Endothelial cell of umbilical vein (primary cell): ENCODE measurements around the gene MZB1.

Experiments
- CTCF ChIP-seq, 2 donors: IDR thresholded peaks; 1 replicate in 1 of 2; 2 replicates in 1 of 2; pipeline ENCODE4 v1.5.1; 2011; ENCODE audit warnings: low read length in 2 of 2, mild to moderate bottlenecking in 2 of 2, moderate library complexity in 2 of 2, control low read depth in 1 of 2, inconsistent platforms in 1 of 2, low read depth in 1 of 2; ENCODE audit not compliant: insufficient read depth in 1 of 2; ENCODE audit errors: extremely low read depth in 1 of 2
- POLR2AphosphoS5 ChIP-seq: IDR thresholded peaks from 2 replicates; pipeline ENCODE4 v1.6.1; 2012; ENCODE audit warnings: low read depth, mild to moderate bottlenecking, control low read depth, low read length, moderate library complexity; ENCODE audit not compliant: insufficient read depth

GRCh38 chr5:139386050-139386438 lies 3.7 kb downstream of the MZB1 start:
- TF ChIP-seq CTCF (IDR thresholded peaks at IDR 0.05; ENCODE audit: extremely low read depth in 1 of 2, insufficient read depth in 1 of 2, low read depth in 1 of 2, low read length in 2 of 2) (no peak), POLR2AphosphoS5 (no peak)
